Fibroblast of skin of left quadriceps (primary cell): ENCODE measurements around the gene DPRX.

Experiments
- DNase-seq, 2 experiments: peaks; one replicate each; pipeline ENCODE4 v3.0.0-alpha.2; 2013; ENCODE audit warnings: low read depth in 2 of 2

DPRX gene

GRCh38 chr19:53631949-53632407, at the start of gene DPRX:
TSS of gene DPRX (plus strand) at chr19:53631999. CDS start at chr19:53632107, 108 bp downstream.
- no peak for DNase-seq

GRCh38 chr19:53583181-53583580, 48.6 kb upstream of the DPRX start:
- DNase-seq = no peak

GRCh38 chr19:53586277-53586691, 45.5 kb upstream of the DPRX start:
- no peak for DNase-seq

- DNase-seq = no peak
Measured at GRCh38 chr19:53594811-53595509, 36.8 kb upstream of the DPRX start.

GRCh38 chr19:53595510-53595867, 36.3 kb upstream of the DPRX start:
- DNase-seq = no peak

- DNase-seq = no peak
Measured at GRCh38 chr19:53596056-53596455, 35.7 kb upstream of the DPRX start.

GRCh38 chr19:53597023-53597422, 34.8 kb upstream of the DPRX start:
- no peak for DNase-seq

- no peak for DNase-seq
Measured at GRCh38 chr19:53598361-53598760, 33.4 kb upstream of the DPRX start.

GRCh38 chr19:53600217-53600616, 31.6 kb upstream of the DPRX start:
- DNase-seq = no peak

- no peak for DNase-seq
Measured at GRCh38 chr19:53606031-53606430, 25.8 kb upstream of the DPRX start.

- no peak for DNase-seq
Measured at GRCh38 chr19:53608381-53608780, 23.4 kb upstream of the DPRX start.

GRCh38 chr19:53612762-53613526, 18.9 kb upstream of the DPRX start:
- no peak for DNase-seq

GRCh38 chr19:53621885-53622740, 9.7 kb upstream of the DPRX start:
- no peak for DNase-seq

- no peak for DNase-seq
Measured at GRCh38 chr19:53624771-53625545, 6.8 kb upstream of the DPRX start.

GRCh38 chr19:53626486-53626885, 5.3 kb upstream of the DPRX start:
- DNase-seq = no peak

- no peak for DNase-seq
Measured at GRCh38 chr19:53626976-53627375, 4.8 kb upstream of the DPRX start.

- no peak for DNase-seq
Measured at GRCh38 chr19:53634768-53635167, 3.0 kb downstream of the DPRX start.

GRCh38 chr19:53639471-53639870, 7.7 kb downstream of the DPRX start:
- no peak for DNase-seq

- DNase-seq = no peak
Measured at GRCh38 chr19:53642381-53643099, 10.7 kb downstream of the DPRX start.

- no peak for DNase-seq
Measured at GRCh38 chr19:53644061-53644816, 12.4 kb downstream of the DPRX start.
